SH-SY5Y (cell line): Measurements from ENCODE around the gene BCL7B.

Experiments
- GATA2 ChIP-seq: IDR thresholded peaks from 2 replicates; pipeline ENCODE4 v1.6.1; 2011; ENCODE audit warnings: mild to moderate bottlenecking, low read depth, low read length
- GATA3 ChIP-seq: IDR thresholded peaks from 2 replicates; pipeline ENCODE4 v1.6.1; 2011; ENCODE audit warnings: low read depth, mild to moderate bottlenecking, low read length, moderate library complexity

GRCh38 chr7:73533742-73534141 lies 23.7 kb downstream of the BCL7B start:
- no peak for TF ChIP-seq GATA2
- no peak for TF ChIP-seq GATA3
